ENCODE results near the gene DUSP5.

Gene DUSP5

GRCh38 chr10:110481919-110482318 lies 15.8 kb upstream of the DUSP5 start:
- DNase-seq (ENCODE audit: low spot score), result no peak

- DNase-seq (ENCODE audit: low spot score), result no peak
Measured at GRCh38 chr10:110483633-110484032, 14.1 kb upstream of the DUSP5 start.

DNA sequence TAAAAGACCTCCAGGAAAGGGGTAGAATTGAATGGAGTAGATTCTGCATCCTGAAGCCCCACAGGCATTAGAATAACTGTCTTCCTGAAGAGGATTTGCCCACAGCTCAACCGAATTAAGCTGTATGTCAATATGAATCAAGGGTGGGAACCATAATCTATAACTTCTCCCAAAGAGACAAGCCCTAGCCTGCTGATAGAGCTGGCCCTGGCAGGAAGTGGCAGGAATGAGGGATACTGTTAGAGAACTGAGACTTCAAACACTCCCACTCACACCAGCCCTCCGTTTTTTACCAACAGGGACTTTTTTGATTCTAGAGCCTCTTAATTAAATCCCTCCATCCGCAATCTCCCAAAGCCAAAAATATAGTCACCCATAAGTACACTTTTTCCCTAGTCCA lies 12.2 kb upstream of the DUSP5 start:
- DNase-seq (ENCODE audit: low spot score), result no peak

- DNase-seq (ENCODE audit: low spot score), result no peak
Measured at GRCh38 chr10:110486680-110487410, 10.9 kb upstream of the DUSP5 start.

GRCh38 chr10:110487411-110488331 lies 10.0 kb upstream of the DUSP5 start:
- no peak for DNase-seq (ENCODE audit: low spot score)

DNA sequence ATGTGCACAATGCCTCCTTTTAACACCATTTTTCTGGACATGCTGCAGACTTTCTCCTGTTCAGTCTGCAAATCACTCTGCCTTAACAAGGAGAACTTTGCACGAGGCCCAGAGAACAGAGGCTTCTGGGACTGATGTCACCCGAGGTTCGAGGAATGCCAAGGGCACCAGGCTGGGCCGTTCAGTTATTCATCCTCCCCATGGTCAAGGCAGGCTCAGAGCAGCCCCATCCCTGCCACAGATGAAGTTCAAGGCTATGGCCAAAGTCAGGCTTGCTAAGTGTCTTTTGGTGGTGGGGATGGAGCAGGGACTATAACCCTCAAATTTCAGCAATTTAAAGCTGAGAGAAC lies 9.4 kb upstream of the DUSP5 start:
- no peak for DNase-seq (ENCODE audit: low spot score)

DNA sequence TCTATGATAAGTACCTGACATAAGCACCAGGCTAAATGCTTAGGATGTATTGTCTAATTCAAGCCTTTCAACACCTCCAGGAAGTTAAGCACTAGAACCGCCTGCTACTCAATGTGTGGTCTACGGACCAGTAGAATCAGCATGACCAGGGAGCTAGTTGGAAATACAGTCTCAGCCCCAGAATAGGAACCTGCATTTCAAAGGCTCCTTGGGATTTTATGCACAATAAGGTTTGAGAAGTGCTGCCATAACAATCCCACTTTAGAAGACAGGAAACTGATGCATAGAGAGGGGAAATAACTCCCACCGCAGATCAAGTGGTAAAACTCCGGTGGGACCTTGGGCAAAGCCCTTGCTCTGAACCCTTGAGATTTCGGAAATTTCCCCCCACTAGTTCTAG lies 8.8 kb upstream of the DUSP5 start:
- no peak for DNase-seq (ENCODE audit: low spot score)

- no peak for DNase-seq (ENCODE audit: low spot score)
Measured at GRCh38 chr10:110490640-110491039, 7.1 kb upstream of the DUSP5 start.

GRCh38 chr10:110491346-110491745 lies 6.4 kb upstream of the DUSP5 start:
- no peak for DNase-seq (ENCODE audit: low spot score)

DNA sequence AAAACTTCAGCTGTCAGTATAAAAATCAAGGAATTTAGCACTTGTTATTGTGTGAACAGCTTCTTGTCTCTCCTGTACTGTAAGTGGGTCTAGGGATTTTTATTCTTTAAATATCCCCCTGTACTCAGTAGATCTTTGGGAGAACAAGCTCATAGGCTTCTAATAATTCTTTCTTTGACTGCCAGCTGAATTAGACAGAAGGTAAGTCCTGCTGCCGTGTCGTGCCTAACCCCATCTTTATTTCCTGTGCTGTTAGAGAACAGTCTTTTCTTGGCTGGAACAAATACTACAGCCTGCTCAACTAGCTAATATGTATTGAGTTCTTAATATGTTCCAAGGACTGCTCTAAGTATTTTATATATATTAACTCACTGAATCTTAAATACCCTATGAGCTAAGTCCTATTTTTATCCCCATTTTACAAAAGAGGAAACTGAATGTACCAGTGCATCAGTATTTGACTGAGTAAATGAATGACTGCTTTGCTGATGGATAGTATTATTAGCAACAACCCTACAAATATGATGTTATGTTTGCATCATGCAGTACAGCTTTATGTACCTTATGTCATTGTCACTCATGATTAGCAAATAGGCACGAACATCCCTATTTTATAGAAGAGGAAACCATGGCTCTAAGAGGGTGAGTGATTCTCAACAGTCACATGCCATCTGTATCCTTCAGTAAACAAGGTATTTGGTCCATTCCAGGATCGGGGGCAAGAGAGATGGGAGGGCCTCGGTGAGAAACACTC lies 5.5 kb upstream of the DUSP5 start:
- DNase-seq (ENCODE audit: low spot score), result no peak

DNA sequence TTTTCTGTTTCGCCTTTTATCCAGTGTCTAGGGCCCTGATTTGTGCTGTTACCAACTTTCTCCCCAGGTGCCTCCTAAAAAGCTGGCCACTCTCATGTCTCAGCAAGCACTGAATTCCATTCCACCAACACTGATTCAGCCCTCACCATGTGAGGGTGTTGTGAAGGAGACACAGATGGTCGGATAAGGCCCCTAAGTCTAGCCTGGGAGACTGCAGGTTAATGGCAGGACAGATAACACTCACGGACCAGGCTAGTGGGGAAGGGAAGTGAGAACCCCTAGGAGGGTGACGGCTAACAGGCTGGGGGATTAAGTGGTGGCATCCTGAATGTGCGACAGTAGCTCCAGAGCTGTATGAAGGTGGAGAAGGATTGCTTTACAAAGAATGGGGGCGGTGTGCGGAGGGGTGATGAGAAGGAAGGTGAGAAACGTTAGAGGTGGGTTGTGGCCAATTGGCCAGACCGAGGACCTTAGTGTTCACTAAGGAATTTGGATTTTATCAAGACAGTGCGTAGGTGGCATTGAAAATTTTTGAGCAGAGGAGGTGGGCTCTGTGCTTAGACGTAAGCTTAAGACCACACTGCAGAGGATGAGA lies 3.8 kb upstream of the DUSP5 start:
- DNase-seq (ENCODE audit: low spot score), result no peak

DNA sequence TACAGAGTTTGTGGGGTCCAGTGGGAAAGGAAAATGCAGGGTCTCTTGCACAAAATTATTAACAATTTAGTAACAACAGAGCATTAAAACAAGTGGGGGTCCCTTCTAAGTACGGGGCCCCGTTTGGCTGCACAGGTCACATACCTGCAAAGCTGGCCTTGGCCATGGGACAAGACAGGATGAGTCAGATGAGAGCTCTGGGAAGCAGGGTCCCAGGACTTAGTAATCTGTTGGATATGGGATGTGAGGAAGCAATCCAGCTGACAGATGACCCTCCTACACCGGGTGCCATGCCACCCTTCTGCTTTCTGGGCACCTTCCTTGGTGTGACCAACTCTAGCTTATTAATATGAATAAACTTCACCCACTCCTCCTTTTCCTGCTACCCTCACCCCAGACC lies 3.2 kb upstream of the DUSP5 start:
- DNase-seq (ENCODE audit: low spot score), result no peak

DNA sequence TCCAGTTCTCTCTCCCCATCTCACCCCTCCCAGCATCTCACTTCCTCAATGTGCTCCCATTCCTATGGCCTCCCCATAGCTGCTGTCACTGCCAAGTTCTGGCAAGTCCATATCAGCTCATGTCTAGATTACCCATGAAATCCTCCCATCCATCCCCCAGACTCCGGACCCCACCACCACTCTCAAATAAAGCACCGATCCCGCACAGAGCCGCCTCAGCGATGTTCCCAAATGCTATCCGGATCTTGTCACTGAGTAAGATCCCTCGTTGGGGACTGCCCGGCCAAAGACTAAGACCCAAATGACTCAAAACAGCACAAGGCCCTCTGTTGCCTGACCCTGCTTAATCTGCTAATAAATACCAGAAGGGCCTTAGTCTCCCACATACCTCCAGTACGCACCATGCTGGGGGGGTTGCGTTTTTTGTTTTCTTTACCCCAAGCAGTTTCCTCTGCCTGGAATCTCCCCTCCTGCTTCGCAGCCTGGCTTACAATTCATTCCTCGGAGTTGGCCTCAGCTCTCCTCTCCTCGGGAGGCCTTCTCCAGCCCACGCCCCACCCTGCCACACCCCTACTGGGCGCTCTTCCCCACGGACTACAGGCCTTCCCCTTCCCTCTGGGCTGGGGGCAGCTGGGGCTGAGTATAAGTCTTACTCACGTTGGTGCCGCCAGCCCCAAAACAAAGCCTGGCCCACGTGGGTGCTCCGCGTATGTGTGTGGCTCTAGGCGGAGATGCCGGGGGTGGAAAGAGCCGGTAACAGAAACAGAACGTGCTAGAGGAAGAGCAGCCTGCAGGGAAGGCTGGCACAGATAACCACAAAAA lies 1.8 kb upstream of the DUSP5 start:
- DNase-seq (ENCODE audit: low spot score), result peak; percentile 81

DNA sequence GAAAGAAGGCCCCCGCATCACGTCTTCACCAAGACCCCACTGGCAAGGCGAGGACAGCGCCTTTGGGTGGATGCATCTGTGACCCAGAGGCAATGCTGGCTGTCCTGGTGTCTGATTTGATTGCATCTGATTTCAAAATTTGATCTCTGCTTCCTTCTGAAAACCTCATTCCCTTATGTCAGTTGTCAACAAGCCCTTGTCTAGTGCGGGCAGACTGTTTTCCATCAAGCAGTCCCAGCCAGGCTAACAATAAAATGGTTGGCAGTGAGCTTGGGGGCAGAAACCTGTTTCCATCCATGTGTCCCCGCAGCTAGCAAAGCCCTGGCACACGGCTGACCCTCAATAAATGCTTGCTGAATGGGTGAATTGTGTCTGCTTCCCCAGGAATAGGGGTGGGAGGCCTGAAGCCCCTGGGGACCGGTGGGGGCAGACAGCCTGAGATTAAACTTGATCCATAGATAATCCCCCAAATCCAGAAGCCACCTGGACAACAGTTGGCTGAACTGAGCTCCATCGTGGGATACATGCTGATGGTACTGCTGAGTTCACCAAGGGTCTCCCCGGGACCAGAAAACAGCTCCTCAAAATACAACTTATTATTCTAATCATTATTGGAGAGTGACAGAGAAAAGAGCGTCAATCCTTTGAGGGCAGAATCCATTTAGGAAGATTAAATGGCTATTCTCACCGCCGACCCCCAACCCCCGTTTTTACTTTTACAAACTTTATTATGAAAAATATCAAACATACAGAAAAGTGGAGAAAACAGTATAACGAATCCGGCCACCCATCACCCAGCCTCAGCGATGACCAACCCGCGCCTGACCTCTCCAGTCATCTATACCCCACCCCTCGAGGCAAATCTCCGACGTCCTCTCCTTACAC lies 912 bp upstream of the DUSP5 start:
- no peak for DNase-seq (ENCODE audit: low spot score)

DNA sequence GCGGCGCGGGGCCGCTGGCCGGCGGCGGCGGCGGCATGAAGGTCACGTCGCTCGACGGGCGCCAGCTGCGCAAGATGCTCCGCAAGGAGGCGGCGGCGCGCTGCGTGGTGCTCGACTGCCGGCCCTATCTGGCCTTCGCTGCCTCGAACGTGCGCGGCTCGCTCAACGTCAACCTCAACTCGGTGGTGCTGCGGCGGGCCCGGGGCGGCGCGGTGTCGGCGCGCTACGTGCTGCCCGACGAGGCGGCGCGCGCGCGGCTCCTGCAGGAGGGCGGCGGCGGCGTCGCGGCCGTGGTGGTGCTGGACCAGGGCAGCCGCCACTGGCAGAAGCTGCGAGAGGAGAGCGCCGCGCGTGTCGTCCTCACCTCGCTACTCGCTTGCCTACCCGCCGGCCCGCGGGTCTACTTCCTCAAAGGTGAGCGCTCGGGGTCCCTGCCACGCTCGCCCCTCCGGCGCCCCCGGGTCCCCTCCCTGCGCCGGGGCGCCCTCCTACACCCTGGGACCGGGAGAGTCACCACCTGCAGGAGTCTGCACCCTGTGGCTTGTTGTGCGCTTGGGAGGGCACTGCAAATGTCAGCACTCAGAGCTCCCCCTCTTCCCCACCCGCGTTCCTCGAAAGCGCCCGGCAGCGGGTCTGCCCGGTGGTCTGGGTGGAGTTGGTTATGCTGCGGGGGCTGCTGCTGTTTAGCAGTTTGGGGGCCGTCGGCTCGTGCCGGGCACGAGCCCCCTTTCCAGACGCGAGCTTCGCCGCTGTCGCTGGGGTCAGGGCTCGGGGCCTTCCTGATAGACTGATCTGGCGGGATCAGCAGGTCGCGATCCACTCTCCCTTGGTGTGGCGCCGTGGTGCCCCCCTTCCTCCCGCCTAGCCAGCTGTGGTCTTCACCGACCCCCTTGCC lies 627 bp downstream of the DUSP5 start:
- DNase-seq (ENCODE audit: low spot score), result peak; percentile 62

- DNase-seq (ENCODE audit: low spot score), result peak; percentile 16
Measured at GRCh38 chr10:110498982-110499795, 1.5 kb downstream of the DUSP5 start.

GRCh38 chr10:110499796-110500514 lies 2.2 kb downstream of the DUSP5 start:
- DNase-seq (ENCODE audit: low spot score), result no peak

DNA sequence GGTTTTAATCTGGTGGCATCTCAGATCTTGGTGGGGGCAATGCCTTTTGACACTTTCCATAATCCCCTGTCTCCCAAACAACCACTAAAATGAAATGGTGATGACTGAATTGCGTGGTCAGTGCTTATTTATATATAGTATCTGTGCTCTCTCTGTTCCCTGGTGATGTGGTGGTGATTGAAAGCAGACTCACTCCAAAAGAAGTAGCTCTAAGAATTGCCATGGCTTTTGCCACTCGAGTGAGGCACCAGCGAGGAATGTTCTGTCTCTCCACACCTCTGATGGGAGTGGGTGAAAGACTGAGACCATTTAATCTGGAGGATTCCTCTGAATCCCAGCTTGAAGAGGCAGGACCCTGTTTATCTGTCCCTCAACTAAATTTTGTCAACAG lies 2.8 kb downstream of the DUSP5 start:
- DNase-seq (ENCODE audit: low spot score), result peak; percentile 44

Measured in AG20443 (cell line).